Glutamatergic neuron (in vitro differentiated cells): ENCODE measurements around the gene SUMO4. TPM values are rescaled to one million over a fixed set of nuclear protein-coding genes. Genes with fewer than 3 reads are reported as not detected.

Experiments used
- DNase-seq: peaks from one replicate; pipeline ENCODE4 v3.0.0; 2022
- H3K27ac Mint-ChIP-seq: one replicate; pipeline ENCODE4 v1.8.0; 2020; ENCODE audit warnings: mild to moderate bottlenecking, mixed read lengths, inconsistent platforms; ENCODE audit not compliant: unreplicated experiment
- H3K27me3 Mint-ChIP-seq: one replicate; pipeline ENCODE4 v1.8.0; 2020; ENCODE audit warnings: mild to moderate bottlenecking, moderate library complexity, mixed read lengths, inconsistent platforms; ENCODE audit not compliant: unreplicated experiment
- H3K36me3 Mint-ChIP-seq: one replicate; pipeline ENCODE4 v1.8.0; 2020; ENCODE audit warnings: mild to moderate bottlenecking, mixed read lengths, inconsistent platforms; ENCODE audit not compliant: unreplicated experiment
- H3K4me1 Mint-ChIP-seq: one replicate; pipeline ENCODE4 v1.8.0; 2020; ENCODE audit warnings: mild to moderate bottlenecking, low read depth, mixed read lengths, inconsistent platforms; ENCODE audit not compliant: unreplicated experiment
- H3K4me3 Mint-ChIP-seq: one replicate; pipeline ENCODE4 v1.8.0; 2020; ENCODE audit warnings: mild to moderate bottlenecking, mixed read lengths, inconsistent platforms; ENCODE audit not compliant: unreplicated experiment
- H3K9me3 Mint-ChIP-seq: one replicate; pipeline ENCODE4 v1.8.0; 2020; ENCODE audit warnings: mild to moderate bottlenecking, moderate library complexity, mixed read lengths, inconsistent platforms; ENCODE audit not compliant: unreplicated experiment
- total RNA-seq: library from RNA; stranded (reverse); fragmentation: NEBNext Ultra II Directional; extraction: Animal tissue kit (Norgen Biotek cat#: 25700); gene quantifications from one replicate; pipeline ENCODE4 v1.2.1, GENCODE V29; 2021; ENCODE audit not compliant: unreplicated experiment
- TF ChIP-seq, protein P1 (sequence below): fragments of 200-600 bp; sonication (generic); IDR thresholded peaks from one replicate; pipeline ENCODE4 v1.5.0; 2021; ENCODE audit not compliant: partially characterized antibody, unreplicated experiment

SUMO4 gene
- total RNA-seq, 1 donor from 2014 or later: 1.3 TPM

DNA sequence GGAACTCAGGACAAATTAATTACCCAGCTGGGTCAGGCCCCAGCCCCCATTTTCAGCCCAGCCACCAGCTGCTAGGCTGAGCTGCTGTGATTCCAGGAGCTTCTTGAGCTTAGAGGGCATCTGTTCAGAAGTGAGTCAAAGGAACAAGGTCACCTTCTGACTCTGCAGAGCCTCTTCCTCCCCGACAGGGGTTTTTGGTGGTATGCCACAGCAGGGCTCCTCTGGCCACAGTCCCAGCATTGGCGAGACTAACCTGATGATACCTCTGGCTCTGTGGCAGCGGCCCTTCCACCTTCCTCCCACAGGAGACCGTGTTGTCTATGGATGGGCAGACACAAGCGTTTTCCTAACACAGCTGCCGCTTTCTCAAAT is 45.0 kb downstream of the SUMO4 start:
- H3K27me3 Mint-ChIP-seq: peaks cover 9% of the 10 kb centered on the region
- TF ChIP-seq, protein P1, sequence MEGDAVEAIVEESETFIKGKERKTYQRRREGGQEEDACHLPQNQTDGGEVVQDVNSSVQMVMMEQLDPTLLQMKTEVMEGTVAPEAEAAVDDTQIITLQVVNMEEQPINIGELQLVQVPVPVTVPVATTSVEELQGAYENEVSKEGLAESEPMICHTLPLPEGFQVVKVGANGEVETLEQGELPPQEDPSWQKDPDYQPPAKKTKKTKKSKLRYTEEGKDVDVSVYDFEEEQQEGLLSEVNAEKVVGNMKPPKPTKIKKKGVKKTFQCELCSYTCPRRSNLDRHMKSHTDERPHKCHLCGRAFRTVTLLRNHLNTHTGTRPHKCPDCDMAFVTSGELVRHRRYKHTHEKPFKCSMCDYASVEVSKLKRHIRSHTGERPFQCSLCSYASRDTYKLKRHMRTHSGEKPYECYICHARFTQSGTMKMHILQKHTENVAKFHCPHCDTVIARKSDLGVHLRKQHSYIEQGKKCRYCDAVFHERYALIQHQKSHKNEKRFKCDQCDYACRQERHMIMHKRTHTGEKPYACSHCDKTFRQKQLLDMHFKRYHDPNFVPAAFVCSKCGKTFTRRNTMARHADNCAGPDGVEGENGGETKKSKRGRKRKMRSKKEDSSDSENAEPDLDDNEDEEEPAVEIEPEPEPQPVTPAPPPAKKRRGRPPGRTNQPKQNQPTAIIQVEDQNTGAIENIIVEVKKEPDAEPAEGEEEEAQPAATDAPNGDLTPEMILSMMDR: no peak
- H3K4me1 Mint-ChIP-seq: peaks cover 3% of the 10 kb centered on the region
- no peak overlapping the region for H3K27ac Mint-ChIP-seq
- no peaks in the 10 kb centered on the region for H3K36me3 Mint-ChIP-seq
- DNase-seq: no peak
- H3K4me3 Mint-ChIP-seq: no peak overlapping the region
- H3K9me3 Mint-ChIP-seq: peaks cover 10% of the 10 kb centered on the region

DNA sequence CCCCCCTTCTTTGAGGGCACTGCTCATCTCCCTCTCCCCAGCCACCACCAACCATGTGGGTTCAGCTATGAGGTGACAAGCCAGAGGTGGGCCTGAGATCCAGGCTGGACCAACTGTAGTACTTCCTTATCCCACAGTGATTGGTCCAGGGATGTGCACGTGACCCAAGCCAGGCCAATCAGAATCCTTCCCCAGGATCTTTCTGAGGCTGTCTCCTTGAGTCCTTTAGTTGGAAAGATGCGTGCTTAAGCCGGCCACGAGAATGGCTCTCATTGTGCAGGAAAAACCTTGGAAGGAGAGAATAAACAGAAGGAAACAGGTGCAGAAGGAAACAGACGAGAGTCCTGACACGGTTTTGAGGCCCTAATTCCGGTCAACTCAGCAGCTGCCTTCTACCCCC is 45.5 kb downstream of the SUMO4 start:
- Mint-ChIP-seq H3K27me3 (peaks cover 9% of the 10 kb centered on the region), H3K27ac (no peak overlapping the region), H3K9me3 (peaks cover 10% of the 10 kb centered on the region), H3K36me3 (no peaks in the 10 kb centered on the region), H3K4me1 (peaks cover 3% of the 10 kb centered on the region), H3K4me3 (no peak overlapping the region)
- TF ChIP-seq, protein P1: no peak
- no peak for DNase-seq

DNA sequence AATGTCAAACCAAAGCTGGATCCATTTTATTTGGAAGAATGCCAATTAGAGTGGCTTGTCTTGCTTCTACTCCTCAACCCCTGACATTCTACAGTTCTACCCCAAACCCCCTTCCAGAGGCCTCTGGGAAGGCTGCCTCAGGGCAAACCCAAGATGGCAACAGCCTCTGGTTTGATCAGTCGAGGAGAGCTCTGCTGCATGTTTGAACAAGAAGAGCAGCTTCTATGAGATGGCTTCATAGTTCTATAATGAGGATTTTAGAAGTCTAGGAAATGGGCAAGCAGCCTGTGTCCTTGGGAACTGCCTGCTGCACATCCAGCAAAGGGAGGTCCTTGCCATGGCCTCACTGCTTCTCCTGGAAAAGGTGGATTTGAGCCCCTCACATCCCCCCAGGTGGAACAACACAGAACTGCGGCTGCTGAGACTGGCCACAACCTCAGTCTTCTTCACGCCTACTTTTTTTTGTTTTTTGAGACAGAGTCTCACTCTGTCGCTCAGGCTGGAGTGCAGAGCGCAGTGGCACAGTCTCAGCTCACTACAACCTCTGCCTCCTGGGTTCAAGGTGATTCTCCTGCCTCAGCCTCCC is 46.8 kb downstream of the SUMO4 start:
- Mint-ChIP-seq H3K4me3 (no peak overlapping the region), H3K36me3 (no peaks in the 10 kb centered on the region), H3K27me3 (peaks cover 9% of the 10 kb centered on the region), H3K27ac (no peak overlapping the region), H3K4me1 (no peaks in the 10 kb centered on the region), H3K9me3 (peaks cover 10% of the 10 kb centered on the region)
- DNase-seq: no peak
- TF ChIP-seq, protein P1: peak; percentile 31

DNA sequence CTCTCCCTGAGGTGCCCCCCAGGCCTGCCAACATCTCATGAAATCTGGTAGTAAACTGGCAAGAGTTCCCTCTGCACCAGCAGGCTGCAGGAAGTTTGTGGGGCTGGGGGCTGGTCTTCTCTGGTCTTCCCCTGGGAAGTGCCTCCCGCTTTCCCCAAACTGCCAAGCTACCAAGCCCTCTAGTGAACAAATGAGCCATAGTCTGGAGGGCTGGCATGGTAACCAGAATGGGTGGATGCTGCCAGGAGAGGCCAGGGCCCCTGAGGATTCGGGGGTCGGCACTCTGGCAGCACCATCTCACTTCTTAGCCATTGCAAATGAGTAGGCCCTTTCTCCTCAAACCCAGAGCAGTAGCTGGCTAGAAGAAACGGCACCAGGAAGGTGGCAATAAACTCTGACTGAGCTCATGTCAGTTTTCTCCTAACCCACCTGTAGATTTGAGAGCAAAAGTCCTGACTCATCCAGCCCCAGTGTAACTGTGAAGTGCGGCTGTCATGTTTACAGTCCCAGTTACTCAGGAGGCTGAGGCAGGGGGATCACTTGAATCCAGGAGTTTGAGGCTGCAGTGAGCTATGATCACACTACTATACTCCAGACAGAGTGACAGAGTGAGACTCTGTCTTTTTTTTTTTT is 48.9 kb downstream of the SUMO4 start:
- Mint-ChIP-seq H3K36me3 (no peaks in the 10 kb centered on the region), H3K4me1 (no peaks in the 10 kb centered on the region), H3K4me3 (no peak overlapping the region), H3K27me3 (peaks cover 17% of the 10 kb centered on the region), H3K27ac (no peak overlapping the region), H3K9me3 (peaks cover 10% of the 10 kb centered on the region)
- TF ChIP-seq, protein P1: no peak
- DNase-seq: no peak
